DMS79 treated with DMSO at 0.1 percent for 48 hours (cell line): ENCODE measurements around the gene SCFD1.
"Not testable (repeated sequence)": the region's sequence is repeated elsewhere in the genome, so short reads cannot be mapped to it uniquely, and the experiment has no call there.

Experiments
- DNase-seq: peaks from one replicate; lab custom pipeline; 2025; lab: John Stamatoyannopoulos, UW

The SCFD1 gene, protein sequence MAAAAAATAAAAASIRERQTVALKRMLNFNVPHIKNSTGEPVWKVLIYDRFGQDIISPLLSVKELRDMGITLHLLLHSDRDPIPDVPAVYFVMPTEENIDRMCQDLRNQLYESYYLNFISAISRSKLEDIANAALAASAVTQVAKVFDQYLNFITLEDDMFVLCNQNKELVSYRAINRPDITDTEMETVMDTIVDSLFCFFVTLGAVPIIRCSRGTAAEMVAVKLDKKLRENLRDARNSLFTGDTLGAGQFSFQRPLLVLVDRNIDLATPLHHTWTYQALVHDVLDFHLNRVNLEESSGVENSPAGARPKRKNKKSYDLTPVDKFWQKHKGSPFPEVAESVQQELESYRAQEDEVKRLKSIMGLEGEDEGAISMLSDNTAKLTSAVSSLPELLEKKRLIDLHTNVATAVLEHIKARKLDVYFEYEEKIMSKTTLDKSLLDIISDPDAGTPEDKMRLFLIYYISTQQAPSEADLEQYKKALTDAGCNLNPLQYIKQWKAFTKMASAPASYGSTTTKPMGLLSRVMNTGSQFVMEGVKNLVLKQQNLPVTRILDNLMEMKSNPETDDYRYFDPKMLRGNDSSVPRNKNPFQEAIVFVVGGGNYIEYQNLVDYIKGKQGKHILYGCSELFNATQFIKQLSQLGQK

DNA sequence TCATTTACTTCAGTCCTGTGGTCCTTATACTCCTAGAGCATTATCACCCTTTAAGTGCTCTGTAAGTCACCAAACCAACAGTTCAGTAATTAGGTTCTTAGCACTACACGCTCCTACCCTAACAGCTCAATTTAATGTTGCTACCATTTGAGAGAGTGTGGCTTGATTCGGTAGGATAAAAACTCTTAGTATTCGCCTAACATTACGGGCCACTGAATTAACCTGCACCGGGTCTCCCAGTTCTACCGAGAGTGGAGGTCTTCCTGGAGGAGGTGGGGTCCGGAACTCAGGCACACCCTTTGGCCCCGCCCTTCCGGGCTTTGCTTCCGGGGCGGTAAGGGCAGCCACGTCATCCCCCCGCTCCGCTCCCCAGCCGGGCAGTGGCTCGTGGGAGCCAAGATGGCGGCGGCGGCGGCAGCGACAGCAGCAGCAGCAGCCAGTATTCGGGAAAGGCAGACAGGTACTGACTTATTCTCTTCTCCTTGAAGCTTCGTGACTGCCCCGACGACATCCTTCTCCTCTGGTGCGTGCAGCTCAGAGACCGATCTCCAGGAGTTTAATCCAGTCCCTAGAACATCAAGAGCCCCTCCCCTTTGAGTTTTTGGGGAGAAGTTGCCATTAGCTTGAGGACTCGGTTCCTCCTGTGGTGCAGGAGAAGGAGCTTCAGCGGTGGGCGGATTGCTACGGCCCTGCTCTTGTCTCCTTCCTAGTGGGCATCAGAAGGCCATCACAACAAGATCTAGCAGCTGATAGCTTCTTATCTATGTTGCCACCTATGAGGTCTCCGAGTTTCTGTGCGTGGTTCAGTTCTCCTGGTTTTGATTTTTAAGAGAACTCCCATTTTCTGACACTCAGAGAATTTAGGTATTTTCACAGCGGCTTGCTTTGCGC, at the start of gene SCFD1:
SCFD1 (plus strand) TSS at position 380 of the 891 bp plus-strand sequence; CDS start at position 400, 20 bp downstream.
- DNase-seq = peak; percentile 96

DNA sequence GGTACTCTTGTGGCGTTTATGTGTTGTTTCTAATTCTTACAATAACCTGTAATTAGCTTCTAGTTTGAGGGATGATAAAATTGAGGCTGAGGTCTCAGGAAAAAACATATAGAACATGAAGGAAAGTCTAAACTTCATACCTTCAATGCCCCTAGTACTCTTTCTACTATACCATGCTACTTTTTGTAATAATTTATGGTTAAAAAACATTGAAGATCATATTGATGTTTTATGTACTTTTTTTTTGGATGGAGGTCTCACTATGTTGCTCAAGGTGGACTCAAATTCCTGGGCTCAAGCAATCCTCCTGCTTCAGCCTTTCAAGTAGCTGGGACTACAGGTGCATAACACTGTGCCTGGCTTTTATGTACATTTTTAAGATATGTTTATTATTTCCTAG, 49.3 kb upstream of the SCFD1 start:
- DNase-seq = no peak

DNA sequence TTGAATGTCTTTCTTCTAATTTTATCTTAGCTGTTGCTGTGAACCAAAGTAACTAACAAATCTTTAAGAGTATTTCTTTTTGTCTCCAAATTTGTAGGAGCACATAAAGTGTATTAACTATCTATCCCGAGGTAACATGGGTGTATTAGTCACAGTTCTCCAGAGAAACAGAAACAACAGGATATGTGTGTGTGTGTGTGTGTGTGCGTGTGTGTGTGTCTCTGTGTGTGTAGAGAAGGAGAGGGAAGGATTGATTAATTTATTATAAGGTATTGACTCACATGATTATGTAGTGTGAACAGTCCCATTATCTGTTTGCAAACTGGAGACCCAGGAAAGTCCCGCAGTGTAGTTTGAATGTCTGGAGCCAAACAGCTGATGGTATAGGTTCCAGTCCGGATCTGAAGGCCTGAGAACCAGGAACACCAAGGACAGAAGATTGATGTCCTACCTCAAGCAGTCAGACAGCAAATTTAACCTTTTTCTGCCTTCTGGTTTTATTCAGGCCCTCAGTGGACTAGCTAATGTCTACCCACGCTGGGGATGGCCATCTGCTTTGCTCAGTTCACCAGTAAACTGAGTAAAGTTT, 48.8 kb upstream of the SCFD1 start:
- no peak for DNase-seq

DNA sequence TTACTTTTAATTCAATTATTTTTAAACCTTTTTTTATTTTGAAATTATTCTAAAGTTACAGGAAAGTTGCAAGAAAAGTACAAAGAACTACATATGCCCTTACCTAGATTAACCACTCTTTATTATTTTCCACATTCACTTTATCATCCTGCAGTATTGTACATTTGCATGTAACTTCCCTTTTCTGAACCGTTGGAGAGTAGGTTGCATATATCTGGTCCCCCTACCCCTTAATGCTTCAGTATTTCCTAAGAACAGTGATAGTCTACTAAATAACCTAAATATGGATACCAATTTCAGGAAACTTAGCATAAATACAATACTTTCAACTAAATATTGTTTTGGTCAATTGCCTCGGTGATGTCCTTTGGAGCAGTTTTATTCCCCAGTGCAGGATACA, 48.2 kb upstream of the SCFD1 start:
- DNase-seq = no peak

- DNase-seq = not testable (repeated sequence)
These were observed 47.3 kb upstream of the SCFD1 start for GRCh38 chr14:30574777-30575176.

GRCh38 chr14:30576333-30576732, 45.8 kb upstream of the SCFD1 start:
- not testable (repeated sequence) for DNase-seq

- no peak for DNase-seq
These were observed 41.4 kb upstream of the SCFD1 start for GRCh38 chr14:30580616-30581282.

- no peak for DNase-seq
These were observed 40.9 kb upstream of the SCFD1 start for GRCh38 chr14:30581283-30581625.

DNA sequence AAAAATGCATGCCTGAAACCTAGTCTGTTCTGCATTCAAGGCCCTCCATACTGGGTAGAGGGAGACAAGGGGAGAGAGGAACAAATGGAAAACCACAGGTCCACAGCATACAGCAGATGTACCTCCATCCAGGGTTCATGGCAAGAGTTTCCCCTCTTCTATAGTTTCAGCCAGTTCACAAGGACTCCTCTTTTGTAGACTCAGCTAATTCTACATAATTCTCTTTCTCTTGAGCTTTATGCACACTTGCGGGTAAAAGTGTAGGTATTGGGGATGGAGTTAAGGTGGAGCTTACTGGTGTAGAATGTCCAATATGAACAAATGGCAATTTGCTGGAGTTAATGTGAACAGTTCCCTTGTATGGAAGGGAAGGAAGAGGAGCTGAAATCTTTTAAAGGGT, 39.7 kb upstream of the SCFD1 start:
- no peak for DNase-seq

- DNase-seq = no peak
These were observed 38.0 kb upstream of the SCFD1 start for GRCh38 chr14:30584058-30584630.

- DNase-seq = no peak
These were observed 36.9 kb upstream of the SCFD1 start for GRCh38 chr14:30585204-30585603.

- no peak for DNase-seq
These were observed 35.0 kb upstream of the SCFD1 start for GRCh38 chr14:30587141-30587540.

DNA sequence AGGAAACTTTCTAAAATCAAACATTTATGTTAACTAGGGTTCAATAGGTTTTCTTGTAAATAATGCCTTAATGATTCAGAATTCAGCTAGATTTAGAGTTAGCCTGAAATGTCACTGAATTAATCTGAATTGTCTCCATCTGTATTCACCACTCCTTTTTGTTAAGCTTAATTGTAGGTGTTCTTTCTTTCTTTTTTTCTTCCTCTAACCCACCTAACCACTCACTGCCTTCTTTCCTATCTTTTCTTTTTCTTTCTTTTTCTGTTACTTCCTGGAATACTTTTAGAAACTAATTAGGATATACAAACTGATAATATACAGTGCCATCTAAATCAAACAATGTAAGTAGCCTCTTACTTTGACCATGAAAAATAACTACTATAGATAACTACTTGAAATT, 33.2 kb upstream of the SCFD1 start:
- DNase-seq = no peak

GRCh38 chr14:30596935-30597334, 25.2 kb upstream of the SCFD1 start:
- DNase-seq = no peak

GRCh38 chr14:30597504-30597903, 24.6 kb upstream of the SCFD1 start:
- no peak for DNase-seq

- no peak for DNase-seq
These were observed 20.9 kb upstream of the SCFD1 start for GRCh38 chr14:30600922-30601918.

GRCh38 chr14:30603402-30603801, 18.7 kb upstream of the SCFD1 start:
- no peak for DNase-seq

GRCh38 chr14:30604696-30605095, 17.4 kb upstream of the SCFD1 start:
- DNase-seq = not testable (repeated sequence)

- DNase-seq = no peak
These were observed 14.9 kb upstream of the SCFD1 start for GRCh38 chr14:30607156-30607780.
